ENCODE measurements around the gene DTX2. TPM values are rescaled to one million over a fixed set of nuclear protein-coding genes. Genes with fewer than 3 reads are reported as not detected.
A peak's percentile ranks its signal among the peaks of the same experiment; 100 is the strongest.
"Not testable (repeated sequence)": the region's sequence is repeated elsewhere in the genome, so short reads cannot be mapped to it uniquely, and the experiment has no call there.

DTX2 gene
- total RNA-seq (5.2 TPM), polyA plus RNA-seq (ENCODE audit: insufficient read depth in 1 of 8, insufficient read length in 8 of 8, low replicate concordance in 1 of 8) (10 to 100 TPM in 2 of 8 donors, 1 to 10 TPM in 6; 7.4 to 11.3 (median 8.0) TPM)
- long read RNA-seq, donor 1, result 0 reads
- long read RNA-seq, donor 2, partial matches to known transcripts, result 0 of 1 reads
- long read RNA-seq, donor 2, other reads (novel, unspliced or antisense), result 0 of 1 reads
- long read RNA-seq, donor 3, partial matches to known transcripts, result 0 of 3 reads
- long read RNA-seq, donor 3, other reads (novel, unspliced or antisense), result 0 of 3 reads
- long read RNA-seq, donor 4, partial matches to known transcripts, result 0 of 1 reads
- long read RNA-seq, donor 4, other reads (novel, unspliced or antisense), result 0 of 1 reads
- long read RNA-seq, donor 5, partial matches to known transcripts, result 0 of 4 reads
- long read RNA-seq, donor 5, other reads (novel, unspliced or antisense), result 0 of 4 reads
- long read RNA-seq, donor 6, partial matches to known transcripts, result 0 of 2 reads
- long read RNA-seq, donor 6, other reads (novel, unspliced or antisense), result 0 of 2 reads
- long read RNA-seq, donor 7, partial matches to known transcripts, result 0 of 2 reads
- long read RNA-seq, donor 7, other reads (novel, unspliced or antisense), result 0 of 2 reads
- long read RNA-seq, donor 8, partial matches to known transcripts, result 0 of 1 reads
- long read RNA-seq, donor 8, other reads (novel, unspliced or antisense), result 0 of 1 reads
- long read RNA-seq, donor 9, partial matches to known transcripts, result 0 of 1 reads
- long read RNA-seq, donor 9, other reads (novel, unspliced or antisense), result 0 of 1 reads
- long read RNA-seq, donor 10, partial matches to known transcripts, result 0 of 1 reads
- long read RNA-seq, donor 10, other reads (novel, unspliced or antisense), result 0 of 1 reads
- long read RNA-seq, donor 11, partial matches to known transcripts, result 0 of 2 reads
- long read RNA-seq, donor 11, other reads (novel, unspliced or antisense), result 0 of 2 reads

DNA sequence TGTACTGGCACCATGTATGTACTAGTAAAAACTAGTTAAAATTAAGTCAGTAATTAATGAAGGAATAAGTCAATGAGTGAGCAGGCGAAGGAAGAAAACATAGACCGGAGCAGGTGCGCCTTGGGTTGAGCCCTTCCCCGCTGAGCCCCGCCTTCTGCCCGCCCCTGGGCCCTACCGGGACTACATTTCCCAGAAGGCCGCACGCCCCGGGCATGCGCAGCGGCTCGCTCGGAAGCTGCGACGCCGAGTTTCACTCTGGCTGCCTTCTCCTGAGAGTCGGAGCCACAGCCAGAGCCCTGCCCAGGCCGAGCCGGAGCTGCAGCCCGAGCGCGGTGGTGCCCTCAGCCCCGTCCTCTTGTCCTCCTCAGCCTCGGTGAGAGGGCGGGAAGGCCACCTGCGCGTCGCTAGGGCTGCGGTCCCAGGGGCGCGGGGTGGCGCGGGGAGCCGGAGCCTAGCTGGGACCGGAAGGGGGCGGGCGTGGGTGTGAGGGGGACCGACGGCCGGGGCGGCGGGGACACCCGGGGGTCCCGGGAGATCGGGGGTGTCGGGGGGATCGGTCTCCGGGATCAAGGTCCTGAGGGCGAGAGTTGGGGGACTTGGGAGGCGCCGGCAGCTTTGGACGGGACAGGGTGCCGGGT, at the start of gene DTX2:
TSS of gene DTX2 (plus strand) at position 246 of the 638 bp plus-strand sequence. CDS start 18,801 bp downstream, outside the sequence.
- WGBS (ENCODE audit: insufficient coverage), result no CpG with 5 or more reads among the region's 54 CpGs
- H3K27ac ChIP-seq (ENCODE audit: low read length); H3K36me3 ChIP-seq (ENCODE audit: control insufficient read depth, insufficient read depth, low read length); DNase-seq; H3K27me3 ChIP-seq (ENCODE audit: control insufficient read depth, insufficient read depth, low read length); H3K4me1 ChIP-seq (ENCODE audit: control insufficient read depth, insufficient read depth, low read length); H3K9me3 ChIP-seq (replicated peaks; ENCODE audit: control insufficient read depth, low read depth, low read length): not testable (repeated sequence)
- peak within 1 kb of the TSS; percentile 41 for H3K4me3 ChIP-seq (ENCODE audit: low read length)

DNA sequence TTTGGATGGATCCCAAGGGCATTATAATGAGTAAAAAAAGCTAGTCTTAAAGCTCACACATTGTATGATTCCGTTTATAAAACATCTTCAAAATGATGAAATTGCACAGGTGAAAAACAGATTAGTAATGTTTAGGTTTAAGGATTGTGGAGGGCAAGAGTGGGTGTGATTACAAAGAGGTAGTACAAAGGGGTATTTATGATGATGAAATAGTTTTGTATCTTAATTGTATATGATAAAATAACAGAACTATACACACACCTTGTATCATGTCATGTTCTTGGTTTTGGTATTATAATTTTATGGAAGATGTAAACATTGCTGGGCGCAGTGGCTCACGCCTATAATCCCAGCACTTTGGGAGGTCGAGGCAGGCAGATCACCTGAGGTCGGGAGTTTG, 49.3 kb upstream of the DTX2 start:
- no peaks in the 10 kb centered on the region for H3K4me1 ChIP-seq (ENCODE audit: control insufficient read depth, insufficient read depth, low read length)
- no CpG with 5 or more reads among the region's 5 CpGs for WGBS (ENCODE audit: insufficient coverage)
- no peaks in the 10 kb centered on the region for H3K27me3 ChIP-seq (ENCODE audit: control insufficient read depth, insufficient read depth, low read length)
- H3K4me3 ChIP-seq (ENCODE audit: low read length), result no peak overlapping the region
- H3K27ac ChIP-seq (ENCODE audit: low read length), result no peak overlapping the region
- DNase-seq, result no peak
- H3K36me3 ChIP-seq (ENCODE audit: control insufficient read depth, insufficient read depth, low read length), result no peaks in the 10 kb centered on the region
- H3K9me3 ChIP-seq (replicated peaks; ENCODE audit: control insufficient read depth, low read depth, low read length), result no peaks in the 10 kb centered on the region

- not testable (repeated sequence) for H3K27ac ChIP-seq (ENCODE audit: low read length); H3K9me3 ChIP-seq (replicated peaks; ENCODE audit: control insufficient read depth, low read depth, low read length); H3K36me3 ChIP-seq (ENCODE audit: control insufficient read depth, insufficient read depth, low read length); H3K4me3 ChIP-seq (ENCODE audit: low read length); H3K4me1 ChIP-seq (ENCODE audit: control insufficient read depth, insufficient read depth, low read length); H3K27me3 ChIP-seq (ENCODE audit: control insufficient read depth, insufficient read depth, low read length); DNase-seq
- 91% methylated on average over 9 of the region's 10 CpGs for WGBS (ENCODE audit: insufficient coverage)
Measured at GRCh38 chr7:76417654-76418310, 43.7 kb upstream of the DTX2 start.

GRCh38 chr7:76421097-76421496, 40.4 kb upstream of the DTX2 start:
- 85% methylated on average over 5 of the region's 6 CpGs for WGBS (ENCODE audit: insufficient coverage)
- H3K4me3 ChIP-seq (ENCODE audit: low read length); H3K9me3 ChIP-seq (replicated peaks; ENCODE audit: control insufficient read depth, low read depth, low read length); H3K27me3 ChIP-seq (ENCODE audit: control insufficient read depth, insufficient read depth, low read length); H3K4me1 ChIP-seq (ENCODE audit: control insufficient read depth, insufficient read depth, low read length); H3K36me3 ChIP-seq (ENCODE audit: control insufficient read depth, insufficient read depth, low read length); DNase-seq; H3K27ac ChIP-seq (ENCODE audit: low read length): not testable (repeated sequence)

- H3K4me1 ChIP-seq (ENCODE audit: control insufficient read depth, insufficient read depth, low read length), result peaks cover under 1% of the 10 kb centered on the region
Measured at GRCh38 chr7:76423666-76424412, 37.7 kb upstream of the DTX2 start.

DNA sequence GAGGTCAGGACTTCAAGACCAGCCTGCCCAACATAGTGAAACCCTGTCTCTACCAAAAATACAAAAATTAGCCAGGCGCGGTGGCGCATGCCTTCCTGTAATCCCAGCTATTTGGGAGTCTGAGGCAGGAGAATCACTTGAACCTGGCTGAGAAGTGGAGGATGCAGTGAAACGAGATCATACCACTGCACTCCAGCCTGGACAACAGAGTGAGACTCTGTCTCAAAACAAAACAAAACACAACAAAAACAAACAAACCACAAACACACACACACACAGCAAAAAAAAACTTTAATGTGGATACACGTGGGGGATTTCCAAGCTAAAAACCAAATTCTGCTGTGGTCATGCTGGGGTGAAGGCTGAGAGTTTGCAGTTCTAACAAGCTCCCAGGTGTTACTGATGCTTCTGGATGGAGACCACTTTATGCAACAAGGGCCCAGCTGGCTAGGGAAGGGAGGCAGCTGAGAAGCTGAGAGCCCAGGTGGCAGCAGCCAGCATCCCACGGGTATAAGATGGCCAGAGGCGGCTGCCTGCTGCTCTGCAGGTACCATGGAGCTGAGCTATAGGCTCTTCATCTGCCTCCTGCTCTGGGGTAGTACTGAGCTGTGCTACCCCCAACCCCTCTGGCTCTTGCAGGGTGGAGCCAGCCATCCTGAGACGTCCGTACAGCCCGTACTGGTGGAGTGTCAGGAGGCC, 36.9 kb upstream of the DTX2 start, which contains the start of gene ZP3:
TSS of gene ZP3 (plus strand) at position 538 of the 699 bp plus-strand sequence. CDS start at position 553, 15 bp downstream.
- no peak within 1 kb of the TSS for H3K4me3 ChIP-seq (ENCODE audit: low read length)
- no peak for DNase-seq
- no peak within 1 kb of the TSS for H3K27ac ChIP-seq (ENCODE audit: low read length)
- H3K9me3 ChIP-seq (replicated peaks; ENCODE audit: control insufficient read depth, low read depth, low read length), result peaks cover 2% of the 10 kb centered on the region
- peaks cover 3% of the 10 kb centered on the region for H3K4me1 ChIP-seq (ENCODE audit: control insufficient read depth, insufficient read depth, low read length)
- peaks cover 2% of the 10 kb centered on the region for H3K27me3 ChIP-seq (ENCODE audit: control insufficient read depth, insufficient read depth, low read length)
- H3K36me3 ChIP-seq (ENCODE audit: control insufficient read depth, insufficient read depth, low read length), result no peaks in the 10 kb centered on the region
- WGBS (ENCODE audit: insufficient coverage), result 62% methylated on average over 2 of the region's 10 CpGs

More at GRCh38 chr7:76423666-76424412, 37.7 kb upstream of the DTX2 start:
- WGBS (ENCODE audit: insufficient coverage), result 19% methylated on average over 8 of the region's 15 CpGs
- Histone ChIP-seq H3K9me3 (replicated peaks; ENCODE audit: control insufficient read depth, low read depth, low read length) (peaks cover 2% of the 10 kb centered on the region), H3K4me3 (ENCODE audit: low read length) (no peak overlapping the region), H3K27me3 (ENCODE audit: control insufficient read depth, insufficient read depth, low read length) (peaks cover 2% of the 10 kb centered on the region), H3K27ac (ENCODE audit: low read length) (no peak overlapping the region), H3K36me3 (ENCODE audit: control insufficient read depth, insufficient read depth, low read length) (no peaks in the 10 kb centered on the region)
- no peak for DNase-seq

DNA sequence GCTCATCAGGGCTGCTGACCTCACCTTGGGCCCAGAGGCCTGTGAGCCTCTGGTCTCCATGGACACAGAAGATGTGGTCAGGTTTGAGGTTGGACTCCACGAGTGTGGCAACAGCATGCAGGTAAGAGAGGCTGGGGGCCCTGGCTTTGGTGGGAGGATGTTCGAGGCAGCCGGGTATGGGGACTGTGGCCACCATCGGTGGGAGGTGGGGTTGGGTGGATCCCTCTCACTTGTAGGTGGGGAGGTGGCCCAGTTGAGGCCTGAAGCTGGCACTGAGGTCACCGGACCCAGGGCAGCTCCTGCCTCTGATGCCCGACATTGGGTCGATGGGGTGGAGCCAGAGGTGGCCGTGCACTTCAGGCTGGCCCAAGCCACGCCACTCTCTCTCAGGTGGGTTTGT, 36.4 kb upstream of the DTX2 start:
- 96% methylated on average over 8 of the region's 9 CpGs for WGBS (ENCODE audit: insufficient coverage)

DNA sequence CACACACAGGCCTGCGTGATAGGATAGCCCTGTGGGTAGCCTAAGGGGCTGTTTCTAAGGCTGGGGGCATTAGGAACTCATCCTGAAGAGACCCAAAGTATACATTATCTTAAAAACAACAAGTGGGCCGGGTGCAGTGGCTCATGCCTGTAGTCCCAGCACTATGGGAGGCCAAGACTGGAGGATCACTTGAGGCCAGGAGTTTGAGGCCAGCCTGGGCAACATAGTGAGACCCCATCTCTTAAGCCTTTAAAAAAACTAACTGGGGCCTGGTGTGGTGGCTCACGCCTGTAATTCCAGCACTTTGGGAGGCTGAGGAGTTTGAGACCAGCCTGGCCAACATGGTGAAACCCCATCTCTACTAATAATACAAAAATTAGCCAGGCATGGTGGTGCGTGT, 36.0 kb upstream of the DTX2 start:
- H3K36me3 ChIP-seq (ENCODE audit: control insufficient read depth, insufficient read depth, low read length); H3K9me3 ChIP-seq (replicated peaks; ENCODE audit: control insufficient read depth, low read depth, low read length); H3K27ac ChIP-seq (ENCODE audit: low read length); H3K27me3 ChIP-seq (ENCODE audit: control insufficient read depth, insufficient read depth, low read length); DNase-seq; H3K4me3 ChIP-seq (ENCODE audit: low read length); H3K4me1 ChIP-seq (ENCODE audit: control insufficient read depth, insufficient read depth, low read length): not testable (repeated sequence)
- WGBS (ENCODE audit: insufficient coverage), result no CpG with 5 or more reads among the region's 4 CpGs

More for the DNA sequence above, 36.4 kb upstream of the DTX2 start:
- DNase-seq, result no peak
- H3K27ac ChIP-seq (ENCODE audit: low read length), result no peak overlapping the region
- no peak overlapping the region for H3K4me3 ChIP-seq (ENCODE audit: low read length)
- no peaks in the 10 kb centered on the region for H3K36me3 ChIP-seq (ENCODE audit: control insufficient read depth, insufficient read depth, low read length)
- peaks cover 3% of the 10 kb centered on the region for H3K4me1 ChIP-seq (ENCODE audit: control insufficient read depth, insufficient read depth, low read length)
- peaks cover under 1% of the 10 kb centered on the region for H3K9me3 ChIP-seq (replicated peaks; ENCODE audit: control insufficient read depth, low read depth, low read length)
- peaks cover 2% of the 10 kb centered on the region for H3K27me3 ChIP-seq (ENCODE audit: control insufficient read depth, insufficient read depth, low read length)

Data from muscle of leg (tissue), 16 donors.